ENCODE measurements around the gene ZFHX3.

The ZFHX3 gene

GRCh38 chr16:72865258-72865657, 182.7 kb downstream of the ZFHX3 start:
- no peak for DNase-seq

- no peak for DNase-seq
Observed at GRCh38 chr16:72864130-72864833, 183.6 kb downstream of the ZFHX3 start.

- DNase-seq: no peak
Observed at GRCh38 chr16:72862090-72862489, 185.8 kb downstream of the ZFHX3 start.

GRCh38 chr16:72860726-72861562, 187.0 kb downstream of the ZFHX3 start:
- DNase-seq: no peak

GRCh38 chr16:72859581-72859980, 188.3 kb downstream of the ZFHX3 start:
- no peak for DNase-seq

- DNase-seq: no peak
Observed at GRCh38 chr16:72858665-72859493, 189.0 kb downstream of the ZFHX3 start.

- no peak for DNase-seq
Observed at GRCh38 chr16:72857834-72858664, 189.9 kb downstream of the ZFHX3 start.

- DNase-seq: peak; percentile 14
Observed at GRCh38 chr16:72856797-72857196, 191.1 kb downstream of the ZFHX3 start.

GRCh38 chr16:72854267-72854959, 193.5 kb downstream of the ZFHX3 start:
- no peak for DNase-seq

GRCh38 chr16:72853575-72854266, 194.2 kb downstream of the ZFHX3 start:
- no peak for DNase-seq

GRCh38 chr16:72852421-72852820, 195.5 kb downstream of the ZFHX3 start:
- no peak for DNase-seq

- no peak for DNase-seq
Observed at GRCh38 chr16:72850853-72851252, 197.1 kb downstream of the ZFHX3 start.

- DNase-seq: no peak
Observed at GRCh38 chr16:72850021-72850420, 197.9 kb downstream of the ZFHX3 start.

- no peak for DNase-seq
Observed at GRCh38 chr16:72848759-72849664, 198.9 kb downstream of the ZFHX3 start.

GRCh38 chr16:72848028-72848400, 199.9 kb downstream of the ZFHX3 start:
- no peak for DNase-seq

- peak; percentile 36 for DNase-seq
Observed at GRCh38 chr16:72847187-72848027, 200.5 kb downstream of the ZFHX3 start.

GRCh38 chr16:72846594-72846993, 201.3 kb downstream of the ZFHX3 start:
- DNase-seq: no peak

GRCh38 chr16:72845322-72846020, 202.5 kb downstream of the ZFHX3 start:
- no peak for DNase-seq

All from activated CD4-positive, alpha-beta T cell treated with anti-CD3 and anti-CD28 coated beads, Interleukin-2, Interleukin-6, amounts not matched to agents 100 ng/mL and 50 ng/mL, durations not matched to agents 16 hours and 8 hours (primary cell).